GM12892 (cell line): ENCODE measurements around the gene NPEPL1.
A peak's percentile ranks its signal among the peaks of the same experiment; 100 is the strongest.

Experiments
- DNase-seq: peaks from one replicate; pipeline ENCODE4 v3.0.0; 2011; ENCODE audit not compliant: insufficient read length
- FAIRE-seq: peaks from 2 replicates; lab custom pipeline; 2011; peaks lifted over from hg19 to GRCh38; lab: Jason Lieb, UNC
- POLR2A ChIP-seq: IDR thresholded peaks from 2 replicates; pipeline ENCODE4 v1.6.1; 2011; ENCODE audit warnings: low read depth, low read length, control low read depth
- POLR2AphosphoS5 ChIP-seq: IDR thresholded peaks from 2 replicates; pipeline ENCODE4 v1.6.1; 2011; ENCODE audit warnings: low read depth, low read length, control low read depth
- TAF1 ChIP-seq: IDR thresholded peaks from 2 replicates; pipeline ENCODE4 v1.6.1; 2011; ENCODE audit warnings: low read depth, mild to moderate bottlenecking, control low read depth, low read length, borderline replicate concordance

The NPEPL1 gene

DNA sequence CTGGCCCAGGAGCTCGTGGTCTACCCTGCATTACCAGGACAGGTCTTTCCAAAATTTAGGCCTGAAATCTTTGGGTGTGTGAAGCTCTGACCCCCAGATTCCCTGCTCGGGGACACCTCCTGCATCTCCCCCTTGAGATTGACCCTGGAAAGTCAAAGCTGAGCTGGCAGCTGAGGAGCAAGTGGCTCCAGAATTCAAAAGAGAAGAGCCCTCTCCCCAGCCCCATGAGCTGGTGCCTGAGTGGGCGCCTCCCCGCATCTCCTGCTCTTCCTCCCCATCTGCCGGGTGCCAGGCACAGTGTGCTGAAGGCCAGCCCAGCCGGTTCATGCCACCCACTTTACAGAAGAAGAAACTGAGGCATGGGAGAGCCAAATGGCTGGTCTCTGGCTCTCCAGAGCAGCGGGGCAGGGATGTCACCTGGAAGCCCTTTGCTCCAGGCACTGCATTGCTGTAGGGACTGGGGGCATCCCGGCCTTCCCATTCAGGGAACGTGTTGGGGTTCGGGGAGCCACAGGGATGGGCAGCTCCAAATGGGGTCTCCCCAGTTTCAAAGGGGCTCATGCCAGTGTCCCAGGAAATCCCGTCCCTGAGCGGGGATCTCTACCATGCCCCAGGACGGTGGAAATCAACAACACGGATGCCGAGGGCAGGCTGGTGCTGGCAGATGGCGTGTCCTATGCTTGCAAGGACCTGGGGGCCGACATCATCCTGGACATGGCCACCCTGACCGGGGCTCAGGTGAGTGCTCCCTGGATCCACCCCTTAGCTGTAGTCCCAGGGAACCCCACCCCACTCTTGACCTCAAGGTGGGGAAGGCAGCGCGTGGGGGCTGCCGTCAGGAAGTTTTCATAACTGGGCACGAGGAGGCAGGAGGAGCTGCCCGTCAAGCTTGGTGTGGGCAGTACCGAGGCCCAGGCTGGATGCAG is 20.5 kb downstream of the NPEPL1 start:
- no peak for TF ChIP-seq POLR2AphosphoS5
- no peak for TF ChIP-seq POLR2A
- TF ChIP-seq TAF1, result no peak
- DNase-seq (peak; percentile 11), FAIRE-seq (no peak)

DNA sequence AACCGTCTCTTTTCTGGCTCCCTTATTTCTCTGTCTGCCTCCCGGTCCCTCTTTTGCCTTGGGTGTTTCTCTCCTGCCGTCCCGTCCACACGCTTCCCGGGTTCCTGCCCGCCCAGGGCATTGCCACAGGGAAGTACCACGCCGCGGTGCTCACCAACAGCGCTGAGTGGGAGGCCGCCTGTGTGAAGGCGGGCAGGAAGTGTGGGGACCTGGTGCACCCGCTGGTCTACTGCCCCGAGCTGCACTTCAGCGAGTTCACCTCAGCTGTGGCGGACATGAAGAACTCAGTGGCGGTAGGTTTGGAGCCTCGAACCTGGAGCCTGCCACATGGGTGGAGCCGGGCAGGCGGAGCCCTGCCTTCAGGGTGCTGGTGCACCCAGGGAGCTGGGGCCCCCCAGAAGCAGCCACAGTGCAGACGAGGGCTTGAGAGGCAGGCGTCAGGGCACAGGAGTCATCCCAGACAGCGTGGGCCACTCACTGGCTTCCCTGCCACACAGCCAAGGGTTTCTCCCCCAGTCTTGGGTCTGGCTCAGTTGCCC is 21.3 kb downstream of the NPEPL1 start:
- no peak for TF ChIP-seq POLR2A
- TF ChIP-seq TAF1, result no peak
- TF ChIP-seq POLR2AphosphoS5, result no peak
- DNase-seq (peak; percentile 7), FAIRE-seq (no peak)

- TF ChIP-seq TAF1, result no peak
- TF ChIP-seq POLR2A, result no peak
- no peak for TF ChIP-seq POLR2AphosphoS5
- DNase-seq (peak; percentile 13), FAIRE-seq (no peak)
Observed at GRCh38 chr20:58714340-58714922, 21.8 kb downstream of the NPEPL1 start.

- DNase-seq, result peak; percentile 10
- no peak for TF ChIP-seq POLR2AphosphoS5
- no peak for FAIRE-seq
Observed at GRCh38 chr20:58714923-58715351, 22.3 kb downstream of the NPEPL1 start.

GRCh38 chr20:58715391-58715800 is 22.8 kb downstream of the NPEPL1 start:
- TF ChIP-seq POLR2AphosphoS5 (no peak), TAF1 (no peak), POLR2A (no peak)
- no peak for FAIRE-seq
- DNase-seq, result no peak

DNA sequence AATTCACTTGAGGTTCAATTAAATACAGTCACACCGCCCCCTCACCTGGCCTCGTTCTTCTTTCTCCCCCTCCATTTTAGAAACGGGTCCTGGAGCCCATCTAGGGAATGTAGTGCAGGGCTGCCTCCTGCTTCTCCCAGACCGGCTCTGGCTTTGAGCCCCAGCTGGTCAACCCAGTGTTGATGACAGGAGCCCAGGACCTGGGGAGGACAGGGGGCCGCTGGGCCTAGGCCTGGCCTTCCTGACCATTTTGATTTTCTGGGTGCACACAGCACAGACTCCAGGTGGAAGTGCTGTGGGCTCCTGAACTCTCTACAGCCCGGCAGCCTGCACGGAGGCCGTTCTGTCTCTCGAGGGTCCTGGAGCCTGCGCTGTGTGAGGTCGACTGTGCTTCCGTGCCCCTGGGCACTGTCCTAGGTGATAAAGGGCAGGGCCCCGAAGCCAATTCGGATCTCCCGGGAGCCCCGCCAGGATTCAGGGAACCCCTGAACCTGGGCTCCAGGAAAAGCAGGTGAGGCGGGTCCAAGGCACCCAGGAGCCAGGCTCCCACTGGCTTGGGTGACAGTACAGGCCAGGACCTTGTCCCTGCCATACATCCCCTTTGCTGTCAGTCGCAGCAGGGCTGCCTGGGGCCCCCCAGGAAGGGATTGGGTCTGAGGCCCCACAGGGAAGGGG is 23.3 kb downstream of the NPEPL1 start:
- no peak for TF ChIP-seq POLR2AphosphoS5
- no peak for TF ChIP-seq TAF1
- TF ChIP-seq POLR2A, result no peak
- DNase-seq (no peak), FAIRE-seq (no peak)

GRCh38 chr20:58716476-58717277 is 24.1 kb downstream of the NPEPL1 start:
- TF ChIP-seq POLR2A (no peak), POLR2AphosphoS5 (no peak), TAF1 (no peak)
- peak; percentile 4 for DNase-seq
- no peak for FAIRE-seq

- no peak for TF ChIP-seq POLR2AphosphoS5
- no peak for TF ChIP-seq POLR2A
- no peak for TF ChIP-seq TAF1
- DNase-seq, result no peak
- FAIRE-seq, result no peak
Observed at GRCh38 chr20:58717278-58718091, 24.9 kb downstream of the NPEPL1 start.

DNA sequence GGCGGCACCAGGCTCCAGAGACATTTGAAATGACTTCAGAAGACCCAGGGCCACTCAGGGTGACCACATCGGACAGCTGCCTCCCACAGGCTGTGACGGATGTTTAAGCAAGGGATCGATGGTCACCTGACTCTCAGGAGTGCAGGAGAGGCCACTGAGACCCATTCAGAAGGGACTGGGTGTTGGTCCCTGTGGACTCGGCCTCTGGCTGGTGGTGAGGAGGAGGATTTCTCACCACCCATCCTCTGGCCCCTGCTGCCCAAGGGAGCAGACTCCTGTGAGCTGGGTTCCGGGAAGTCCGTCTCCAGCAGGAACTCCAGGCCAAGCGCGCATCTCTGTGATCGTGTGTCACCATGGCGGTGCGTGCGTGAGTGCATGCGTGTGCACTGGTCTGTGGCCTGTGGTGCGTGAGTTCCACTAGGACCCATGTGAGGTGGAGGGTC is 25.5 kb downstream of the NPEPL1 start:
- TF ChIP-seq POLR2A, result no peak
- no peak for TF ChIP-seq TAF1
- TF ChIP-seq POLR2AphosphoS5, result no peak
- FAIRE-seq, result no peak
- no peak for DNase-seq

- TF ChIP-seq POLR2A, result no peak
- TF ChIP-seq TAF1, result no peak
- TF ChIP-seq POLR2AphosphoS5, result no peak
- FAIRE-seq (no peak), DNase-seq (no peak)
Observed at GRCh38 chr20:58718729-58719128, 26.1 kb downstream of the NPEPL1 start.
